B cell (primary cell): ENCODE results near the gene AGBL3.

Experiments used
- CTCF ChIP-seq: fragments of 200-600 bp; IDR thresholded peaks from one replicate; pipeline ENCODE4 v1.8.0; 2022; ENCODE audit warnings: antibody characterized with exemption, mild to moderate bottlenecking
- EZH2 ChIP-seq: IDR thresholded peaks from 2 replicates; pipeline ENCODE4 v1.6.1; 2012; ENCODE audit warnings: borderline replicate concordance, low read depth, mild to moderate bottlenecking, moderate library complexity, low read length; ENCODE audit not compliant: insufficient read depth, poor library complexity, severe bottlenecking

DNA sequence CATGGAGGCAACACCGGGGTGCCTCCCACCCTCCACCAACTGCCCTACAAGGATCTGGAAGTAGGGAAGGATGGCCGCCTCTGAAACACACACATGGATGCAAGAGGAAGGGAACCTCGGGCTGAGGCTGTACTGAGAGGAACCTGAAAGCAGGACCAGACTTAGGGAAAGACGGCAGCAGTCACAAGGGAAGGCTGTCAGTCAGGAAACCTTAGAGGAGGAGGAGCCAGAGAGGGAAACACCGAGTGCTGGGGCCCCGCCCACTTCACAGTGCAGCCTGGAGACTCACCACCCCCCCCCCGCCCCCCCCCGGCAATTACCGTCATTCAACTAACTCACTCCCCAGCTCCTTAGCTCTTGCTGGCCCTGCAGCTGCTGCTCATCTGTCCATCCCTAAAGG is 181.7 kb downstream of the AGBL3 start:
- TF ChIP-seq CTCF (no peak), EZH2 (no peak)
